ENCODE data around the gene HBA2.
"Not testable (repeated sequence)": the region's sequence is repeated elsewhere in the genome, so short reads cannot be mapped to it uniquely, and the experiment has no call there.

HBA2 gene

GRCh38 chr16:204046-204445 lies 31.4 kb downstream of the HBA2 start:
- DNase-seq, result not testable (repeated sequence)

DNA sequence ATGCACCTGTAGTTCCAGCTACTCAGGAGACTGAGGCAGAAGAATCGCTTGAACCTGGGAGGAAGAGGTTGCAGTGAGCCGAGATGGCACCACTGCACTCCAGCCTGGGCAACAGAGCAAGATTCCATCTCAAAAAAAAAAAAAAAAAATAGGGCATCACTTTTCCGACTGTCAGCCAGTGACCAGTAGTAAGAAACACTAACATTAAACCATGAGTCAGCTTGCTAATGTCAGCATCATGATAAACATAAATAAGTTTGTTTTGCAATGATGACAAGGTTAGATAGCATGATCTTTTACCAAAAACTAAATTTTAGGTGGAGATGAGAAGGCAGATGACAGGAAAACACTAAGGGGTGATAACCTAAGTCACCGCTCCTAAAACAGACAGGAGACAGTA lies 36.7 kb downstream of the HBA2 start:
- DNase-seq, result not testable (repeated sequence)

DNA sequence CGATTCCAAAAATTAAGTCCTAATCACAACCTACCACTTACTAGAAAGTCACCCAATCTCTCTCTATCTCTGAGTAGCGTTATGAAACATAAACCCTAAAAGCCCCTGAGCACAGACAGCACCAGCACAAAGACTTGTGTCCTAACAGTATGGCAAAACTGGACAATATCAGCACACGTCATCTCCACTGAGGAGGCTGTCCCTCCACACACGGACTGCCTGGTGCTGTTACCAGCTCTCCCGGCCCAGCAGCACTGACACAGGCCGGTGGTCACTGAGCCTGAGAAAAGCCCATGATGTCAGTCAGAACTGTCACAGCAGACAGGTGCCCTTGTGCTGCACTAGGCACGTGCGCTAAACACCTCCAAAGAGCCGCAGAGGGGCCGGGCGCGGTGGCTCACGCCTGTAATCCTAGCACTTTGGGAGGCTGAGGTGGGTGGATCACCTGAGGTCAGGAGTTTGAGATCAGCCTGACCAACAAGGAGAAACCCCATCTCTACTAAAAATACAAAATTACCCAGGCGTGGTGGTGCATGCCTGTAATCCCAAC lies 39.0 kb downstream of the HBA2 start:
- not testable (repeated sequence) for DNase-seq

DNA sequence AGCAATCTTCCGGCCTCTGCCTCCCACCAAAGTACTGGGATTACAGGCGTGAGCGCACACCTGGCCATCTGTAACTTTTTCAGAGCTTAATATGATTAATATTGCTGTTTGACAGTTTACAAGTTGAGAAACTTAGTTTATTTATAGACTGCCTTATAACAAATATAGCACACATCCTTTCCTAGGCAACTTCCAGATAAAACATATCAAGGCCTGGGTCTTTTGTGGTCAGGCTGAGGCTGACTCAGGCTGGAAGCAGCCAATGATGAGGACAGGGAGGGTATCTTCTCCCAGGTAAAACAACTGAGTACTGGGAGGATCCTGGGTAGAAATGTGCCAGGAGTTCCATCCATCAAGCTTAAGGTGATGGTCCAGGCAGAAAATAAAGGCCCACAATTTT lies 40.3 kb downstream of the HBA2 start:
- DNase-seq, result no peak

GRCh38 chr16:220021-220420 lies 47.3 kb downstream of the HBA2 start:
- DNase-seq, result no peak

Data from DMS79 treated with DMSO at 0.1 percent for 48 hours (cell line).